ENCODE data around the gene YIF1B.
A peak's percentile ranks its signal among the peaks of the same experiment; 100 is the strongest.

The YIF1B gene

GRCh38 chr19:38333245-38333644 is 17.5 kb upstream of the YIF1B start:
- Histone ChIP-seq H3K4me1 (ENCODE audit: control insufficient read depth, insufficient read depth, low read length) (peaks cover 5% of the 10 kb centered on the region; the same call in 1 of the 2 replicates), H3K27ac (ENCODE audit: low read depth, low read length) (no peak overlapping the region)

GRCh38 chr19:38331728-38332127 is 16.0 kb upstream of the YIF1B start:
- no peaks in the 10 kb centered on the region for H3K27me3 ChIP-seq (ENCODE audit: control insufficient read depth, insufficient read depth, low read length)
- peaks cover 17% of the 10 kb centered on the region for H3K36me3 ChIP-seq (ENCODE audit: control insufficient read depth, insufficient read depth, low read length)
- no peak overlapping the region for H3K9ac ChIP-seq (ENCODE audit: low read depth, low read length)
- no peak overlapping the region for H3K4me3 ChIP-seq (ENCODE audit: low read depth, low read length)
- no peak overlapping the region for H3K27ac ChIP-seq (ENCODE audit: low read depth, low read length)
- no peaks in the 10 kb centered on the region for H3K4me1 ChIP-seq (ENCODE audit: control insufficient read depth, insufficient read depth, low read length)
- no peaks in the 10 kb centered on the region for H3K9me3 ChIP-seq (ENCODE audit: control insufficient read depth, insufficient read depth, low read length)

More at GRCh38 chr19:38333245-38333644, 17.5 kb upstream of the YIF1B start:
- Histone ChIP-seq H3K27me3 (ENCODE audit: control insufficient read depth, insufficient read depth, low read length) (no peaks in the 10 kb centered on the region), H3K4me3 (ENCODE audit: low read depth, low read length) (no peak overlapping the region), H3K9ac (ENCODE audit: low read depth, low read length) (no peak overlapping the region), H3K36me3 (ENCODE audit: control insufficient read depth, insufficient read depth, low read length) (peaks cover 2% of the 10 kb centered on the region; the same call in 1 of the 2 replicates), H3K9me3 (ENCODE audit: control insufficient read depth, insufficient read depth, low read length) (no peaks in the 10 kb centered on the region)

- no peaks in the 10 kb centered on the region for H3K27me3 ChIP-seq (ENCODE audit: control insufficient read depth, insufficient read depth, low read length)
- H3K9me3 ChIP-seq (ENCODE audit: control insufficient read depth, insufficient read depth, low read length): no peaks in the 10 kb centered on the region
- no peak overlapping the region for H3K4me3 ChIP-seq (ENCODE audit: low read depth, low read length)
- no peak overlapping the region for H3K9ac ChIP-seq (ENCODE audit: low read depth, low read length)
- peaks cover 20% of the 10 kb centered on the region for H3K36me3 ChIP-seq (ENCODE audit: control insufficient read depth, insufficient read depth, low read length)
- H3K27ac ChIP-seq (ENCODE audit: low read depth, low read length): no peak overlapping the region
- H3K4me1 ChIP-seq (ENCODE audit: control insufficient read depth, insufficient read depth, low read length): no peaks in the 10 kb centered on the region
Measured at GRCh38 chr19:38329651-38330050, 13.9 kb upstream of the YIF1B start.

GRCh38 chr19:38326591-38326990 is 10.8 kb upstream of the YIF1B start:
- H3K9ac ChIP-seq (ENCODE audit: low read depth, low read length): no peak overlapping the region
- H3K27ac ChIP-seq (ENCODE audit: low read depth, low read length): no peak overlapping the region
- peaks cover 20% of the 10 kb centered on the region for H3K36me3 ChIP-seq (ENCODE audit: control insufficient read depth, insufficient read depth, low read length)
- H3K4me1 ChIP-seq (ENCODE audit: control insufficient read depth, insufficient read depth, low read length): no peaks in the 10 kb centered on the region
- H3K4me3 ChIP-seq (ENCODE audit: low read depth, low read length): no peak overlapping the region
- H3K27me3 ChIP-seq (ENCODE audit: control insufficient read depth, insufficient read depth, low read length): no peaks in the 10 kb centered on the region
- H3K9me3 ChIP-seq (ENCODE audit: control insufficient read depth, insufficient read depth, low read length): no peaks in the 10 kb centered on the region

- H3K36me3 ChIP-seq (ENCODE audit: control insufficient read depth, insufficient read depth, low read length): peaks cover 20% of the 10 kb centered on the region
- peaks cover 18% of the 10 kb centered on the region for H3K27me3 ChIP-seq (ENCODE audit: control insufficient read depth, insufficient read depth, low read length)
- H3K4me1 ChIP-seq (ENCODE audit: control insufficient read depth, insufficient read depth, low read length): no peaks in the 10 kb centered on the region
- no peaks in the 10 kb centered on the region for H3K9me3 ChIP-seq (ENCODE audit: control insufficient read depth, insufficient read depth, low read length)
- H3K27ac ChIP-seq (ENCODE audit: low read depth, low read length): no peak overlapping the region
- H3K9ac ChIP-seq (ENCODE audit: low read depth, low read length): no peak overlapping the region
- H3K4me3 ChIP-seq (ENCODE audit: low read depth, low read length): no peak overlapping the region
Measured at GRCh38 chr19:38324431-38324830, 8.7 kb upstream of the YIF1B start.

GRCh38 chr19:38323291-38323690 is 7.5 kb upstream of the YIF1B start:
- peaks cover 29% of the 10 kb centered on the region for H3K27me3 ChIP-seq (ENCODE audit: control insufficient read depth, insufficient read depth, low read length)
- H3K36me3 ChIP-seq (ENCODE audit: control insufficient read depth, insufficient read depth, low read length): peaks cover 19% of the 10 kb centered on the region
- H3K4me1 ChIP-seq (ENCODE audit: control insufficient read depth, insufficient read depth, low read length): no peaks in the 10 kb centered on the region; the same call in 1 of the 2 replicates
- H3K9ac ChIP-seq (ENCODE audit: low read depth, low read length): no peak overlapping the region
- H3K9me3 ChIP-seq (ENCODE audit: control insufficient read depth, insufficient read depth, low read length): no peaks in the 10 kb centered on the region
- H3K4me3 ChIP-seq (ENCODE audit: low read depth, low read length): no peak overlapping the region
- no peak overlapping the region for H3K27ac ChIP-seq (ENCODE audit: low read depth, low read length)

- Histone ChIP-seq H3K9ac (ENCODE audit: low read depth, low read length) (no peak overlapping the region), H3K9me3 (ENCODE audit: control insufficient read depth, insufficient read depth, low read length) (no peaks in the 10 kb centered on the region), H3K4me3 (ENCODE audit: low read depth, low read length) (no peak overlapping the region), H3K4me1 (ENCODE audit: control insufficient read depth, insufficient read depth, low read length) (no peaks in the 10 kb centered on the region; the same call in 1 of the 2 replicates), H3K36me3 (ENCODE audit: control insufficient read depth, insufficient read depth, low read length) (peaks cover 3% of the 10 kb centered on the region), H3K27ac (ENCODE audit: low read depth, low read length) (no peak overlapping the region), H3K27me3 (ENCODE audit: control insufficient read depth, insufficient read depth, low read length) (peaks cover 32% of the 10 kb centered on the region)
Measured at GRCh38 chr19:38321646-38322196, 6.0 kb upstream of the YIF1B start.

- peaks cover 32% of the 10 kb centered on the region for H3K27me3 ChIP-seq (ENCODE audit: control insufficient read depth, insufficient read depth, low read length)
- no peak overlapping the region for H3K9ac ChIP-seq (ENCODE audit: low read depth, low read length)
- H3K4me3 ChIP-seq (ENCODE audit: low read depth, low read length): peak overlapping the region; percentile 69; the same call in 1 of the 2 replicates
- no peaks in the 10 kb centered on the region for H3K9me3 ChIP-seq (ENCODE audit: control insufficient read depth, insufficient read depth, low read length)
- H3K27ac ChIP-seq (ENCODE audit: low read depth, low read length): no peak overlapping the region
- no peaks in the 10 kb centered on the region for H3K36me3 ChIP-seq (ENCODE audit: control insufficient read depth, insufficient read depth, low read length)
- H3K4me1 ChIP-seq (ENCODE audit: control insufficient read depth, insufficient read depth, low read length): no peaks in the 10 kb centered on the region; the same call in 1 of the 2 replicates
Measured at GRCh38 chr19:38320969-38321339, 5.2 kb upstream of the YIF1B start.

GRCh38 chr19:38319421-38320258 is 3.9 kb upstream of the YIF1B start, which contains the start of gene KCNK6:
TSS of gene KCNK6 (plus strand) at chr19:38319845. CDS start at chr19:38319951, 106 bp downstream.
- no peaks in the 10 kb centered on the region; the same call in 1 of the 2 replicates for H3K4me1 ChIP-seq (ENCODE audit: control insufficient read depth, insufficient read depth, low read length)
- peak within 1 kb of the TSS; percentile 44; the same call in 1 of the 2 replicates for H3K9ac ChIP-seq (ENCODE audit: low read depth, low read length)
- H3K36me3 ChIP-seq (ENCODE audit: control insufficient read depth, insufficient read depth, low read length): no peaks in the 10 kb centered on the region
- H3K9me3 ChIP-seq (ENCODE audit: control insufficient read depth, insufficient read depth, low read length): no peaks in the 10 kb centered on the region
- H3K4me3 ChIP-seq (ENCODE audit: low read depth, low read length): peak within 1 kb of the TSS; percentile 69
- H3K27me3 ChIP-seq (ENCODE audit: control insufficient read depth, insufficient read depth, low read length): peaks cover 32% of the 10 kb centered on the region
- no peak within 1 kb of the TSS for H3K27ac ChIP-seq (ENCODE audit: low read depth, low read length)

- Histone ChIP-seq H3K9me3 (ENCODE audit: control insufficient read depth, insufficient read depth, low read length) (no peaks in the 10 kb centered on the region), H3K9ac (ENCODE audit: low read depth, low read length) (no peak overlapping the region), H3K27me3 (ENCODE audit: control insufficient read depth, insufficient read depth, low read length) (peaks cover 32% of the 10 kb centered on the region), H3K36me3 (ENCODE audit: control insufficient read depth, insufficient read depth, low read length) (no peaks in the 10 kb centered on the region), H3K27ac (ENCODE audit: low read depth, low read length) (no peak overlapping the region), H3K4me3 (ENCODE audit: low read depth, low read length) (no peak overlapping the region), H3K4me1 (ENCODE audit: control insufficient read depth, insufficient read depth, low read length) (no peaks in the 10 kb centered on the region; the same call in 1 of the 2 replicates)
Measured at GRCh38 chr19:38318660-38319059, 2.9 kb upstream of the YIF1B start.

GRCh38 chr19:38317104-38317612 is 1.4 kb upstream of the YIF1B start:
- Histone ChIP-seq H3K4me3 (ENCODE audit: low read depth, low read length) (no peak overlapping the region), H3K4me1 (ENCODE audit: control insufficient read depth, insufficient read depth, low read length) (no peaks in the 10 kb centered on the region; the same call in 1 of the 2 replicates), H3K27ac (ENCODE audit: low read depth, low read length) (no peak overlapping the region), H3K36me3 (ENCODE audit: control insufficient read depth, insufficient read depth, low read length) (no peaks in the 10 kb centered on the region), H3K27me3 (ENCODE audit: control insufficient read depth, insufficient read depth, low read length) (peaks cover 32% of the 10 kb centered on the region), H3K9me3 (ENCODE audit: control insufficient read depth, insufficient read depth, low read length) (no peaks in the 10 kb centered on the region), H3K9ac (ENCODE audit: low read depth, low read length) (no peak overlapping the region)

Data from HUES48 (cell line).